Bronchial epithelial cell (primary cell): ENCODE data around the gene SLC35G3. TPM values are rescaled to one million over a fixed set of nuclear protein-coding genes. Genes with fewer than 3 reads are reported as not detected.

ENCODE experiments used
- DNase-seq: peaks from one replicate; pipeline ENCODE4 v3.0.0-alpha.2; 2010; ENCODE audit warnings: low read depth
- FAIRE-seq: peaks from 2 replicates; lab custom pipeline; 2011; peaks lifted over from hg19 to GRCh38; lab: Jason Lieb, UNC
- H3K27me3 ChIP-seq: 2 replicates; pipeline ENCODE4 v1.5.1; 2011; ENCODE audit warnings: low read length; ENCODE audit not compliant: control insufficient read depth, insufficient read depth
- H3K36me3 ChIP-seq: 2 replicates; pipeline ENCODE4 v1.5.1; 2011; ENCODE audit warnings: low read length; ENCODE audit not compliant: control insufficient read depth, insufficient read depth
- H3K4me3 ChIP-seq: 2 replicates; pipeline ENCODE4 v1.5.1; 2011; ENCODE audit warnings: mild to moderate bottlenecking, low read depth, low read length, control low read depth
- total RNA-seq: library from RNA; depleted of rRNA; stranded (reverse); fragments of >200 nt; gene quantifications from 2 replicates; pipeline ENCODE4 v1.2.1, GENCODE V29; 2014
- TF ChIP-seq, protein P1 (sequence below): IDR thresholded peaks from 2 replicates; pipeline ENCODE4 v1.5.1; 2011; ENCODE audit warnings: mild to moderate bottlenecking, moderate library complexity, low read length, control low read depth, inconsistent platforms; ENCODE audit not compliant: insufficient read depth, severe bottlenecking

Gene SLC35G3
- total RNA-seq, 1 donor from 2014 or later, result not detected

DNA sequence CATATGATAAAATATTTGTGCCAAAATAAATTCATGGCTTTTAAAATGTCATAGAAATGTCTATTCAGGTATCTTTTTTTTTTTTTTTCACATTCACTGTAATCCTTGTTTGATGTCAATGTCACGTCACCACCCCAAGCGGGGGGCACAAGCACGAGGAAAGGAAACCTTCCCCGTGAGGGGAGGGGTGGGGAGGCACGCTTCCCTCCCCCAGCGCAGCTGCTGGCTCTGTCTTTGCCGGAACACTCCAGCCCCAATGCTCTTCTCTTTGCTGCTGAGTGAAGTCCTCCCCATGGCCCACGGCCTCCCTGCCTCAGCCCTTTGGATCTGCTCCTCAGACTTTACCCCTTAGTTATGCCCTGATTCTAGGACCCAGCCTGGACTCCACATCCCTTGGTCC, 1.5 kb downstream of the SLC35G3 start:
- Histone ChIP-seq H3K4me3 (no peak overlapping the region), H3K36me3 (no peaks in the 10 kb centered on the region), H3K27me3 (no peaks in the 10 kb centered on the region)
- TF ChIP-seq, protein P1, sequence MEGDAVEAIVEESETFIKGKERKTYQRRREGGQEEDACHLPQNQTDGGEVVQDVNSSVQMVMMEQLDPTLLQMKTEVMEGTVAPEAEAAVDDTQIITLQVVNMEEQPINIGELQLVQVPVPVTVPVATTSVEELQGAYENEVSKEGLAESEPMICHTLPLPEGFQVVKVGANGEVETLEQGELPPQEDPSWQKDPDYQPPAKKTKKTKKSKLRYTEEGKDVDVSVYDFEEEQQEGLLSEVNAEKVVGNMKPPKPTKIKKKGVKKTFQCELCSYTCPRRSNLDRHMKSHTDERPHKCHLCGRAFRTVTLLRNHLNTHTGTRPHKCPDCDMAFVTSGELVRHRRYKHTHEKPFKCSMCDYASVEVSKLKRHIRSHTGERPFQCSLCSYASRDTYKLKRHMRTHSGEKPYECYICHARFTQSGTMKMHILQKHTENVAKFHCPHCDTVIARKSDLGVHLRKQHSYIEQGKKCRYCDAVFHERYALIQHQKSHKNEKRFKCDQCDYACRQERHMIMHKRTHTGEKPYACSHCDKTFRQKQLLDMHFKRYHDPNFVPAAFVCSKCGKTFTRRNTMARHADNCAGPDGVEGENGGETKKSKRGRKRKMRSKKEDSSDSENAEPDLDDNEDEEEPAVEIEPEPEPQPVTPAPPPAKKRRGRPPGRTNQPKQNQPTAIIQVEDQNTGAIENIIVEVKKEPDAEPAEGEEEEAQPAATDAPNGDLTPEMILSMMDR, result no peak
- FAIRE-seq (peak; percentile 89), DNase-seq (no peak)

DNA sequence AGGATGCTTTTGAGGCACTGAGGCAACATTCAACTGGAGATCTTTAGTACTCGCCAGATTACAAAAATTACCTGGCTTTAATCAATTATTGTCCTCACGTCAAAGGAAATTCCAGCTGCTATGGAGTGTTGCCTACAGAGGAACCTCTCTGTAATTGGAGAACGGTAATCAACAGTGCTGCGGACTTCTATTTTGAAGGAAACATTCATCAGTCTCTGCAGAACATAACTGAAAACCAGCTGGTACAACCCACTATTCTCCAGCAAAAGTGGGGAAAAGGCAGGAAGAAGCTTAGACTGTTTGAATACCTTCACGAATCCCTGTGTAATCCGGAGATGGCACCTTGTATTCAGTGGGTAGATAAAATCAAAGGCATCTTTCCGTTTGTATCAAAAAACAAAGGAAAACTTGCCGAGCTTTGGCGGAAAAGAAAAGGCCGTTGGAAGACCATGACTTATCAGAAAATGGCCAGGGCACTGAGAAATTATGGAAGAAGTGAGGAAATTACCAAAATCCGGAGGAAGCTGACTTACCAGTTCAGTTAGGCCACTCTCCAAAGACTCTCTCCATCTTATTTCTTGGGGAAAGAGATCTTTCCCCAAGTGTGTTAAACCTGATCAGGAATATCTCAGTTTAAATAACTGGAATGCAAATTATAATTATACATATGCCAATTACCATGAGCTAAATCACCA, 3.0 kb downstream of the SLC35G3 start:
- TF ChIP-seq, protein P1, result no peak
- DNase-seq (no peak), FAIRE-seq (no peak)
- H3K36me3 ChIP-seq, result no peaks in the 10 kb centered on the region
- no peaks in the 10 kb centered on the region for H3K27me3 ChIP-seq
- H3K4me3 ChIP-seq, result no peak overlapping the region

DNA sequence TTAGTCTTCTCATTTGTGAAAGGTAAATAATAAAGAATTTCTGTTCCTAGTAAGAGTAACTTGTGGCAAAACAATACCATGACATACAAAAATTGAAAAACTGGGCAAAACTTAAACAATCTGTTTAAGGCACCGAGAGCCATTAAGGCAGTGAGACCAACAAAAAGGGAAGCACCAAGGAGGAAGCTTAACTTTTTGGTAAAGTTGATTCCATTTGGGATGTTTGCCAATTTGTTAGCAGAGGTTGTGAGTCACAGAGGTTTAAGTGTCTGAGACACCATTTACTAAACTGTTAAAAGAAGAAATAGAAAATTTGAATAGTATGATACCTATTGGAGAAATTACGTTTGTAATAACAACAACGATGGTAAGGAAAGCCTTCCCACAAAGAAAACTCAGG, 4.9 kb downstream of the SLC35G3 start:
- TF ChIP-seq, protein P1, result no peak
- H3K27me3 ChIP-seq, result no peaks in the 10 kb centered on the region
- DNase-seq, result peak; percentile 84
- FAIRE-seq, result no peak
- H3K4me3 ChIP-seq, result no peak overlapping the region
- H3K36me3 ChIP-seq, result no peaks in the 10 kb centered on the region

DNA sequence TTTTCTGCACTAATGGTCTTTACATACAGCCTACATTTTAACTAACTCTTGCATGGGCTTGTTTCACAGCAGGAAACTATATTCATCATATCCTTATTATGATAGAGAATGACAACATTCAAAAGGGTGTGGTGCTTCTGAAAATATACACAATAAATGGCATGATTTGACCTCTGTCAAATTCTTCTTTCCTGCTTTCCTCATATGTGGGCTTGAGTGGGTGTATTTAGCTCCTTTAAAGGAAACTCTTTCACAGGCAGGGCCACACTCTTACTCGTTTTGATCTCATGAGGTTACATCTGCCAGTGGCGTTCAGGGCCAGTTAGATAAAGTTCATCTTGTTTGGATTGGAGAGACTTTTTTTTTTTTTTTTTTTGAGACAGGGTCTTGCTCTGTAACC, 6.1 kb downstream of the SLC35G3 start:
- Histone ChIP-seq H3K36me3 (no peaks in the 10 kb centered on the region), H3K4me3 (no peak overlapping the region), H3K27me3 (no peaks in the 10 kb centered on the region)
- FAIRE-seq (no peak), DNase-seq (peak; percentile 88)
- TF ChIP-seq, protein P1, result no peak

DNA sequence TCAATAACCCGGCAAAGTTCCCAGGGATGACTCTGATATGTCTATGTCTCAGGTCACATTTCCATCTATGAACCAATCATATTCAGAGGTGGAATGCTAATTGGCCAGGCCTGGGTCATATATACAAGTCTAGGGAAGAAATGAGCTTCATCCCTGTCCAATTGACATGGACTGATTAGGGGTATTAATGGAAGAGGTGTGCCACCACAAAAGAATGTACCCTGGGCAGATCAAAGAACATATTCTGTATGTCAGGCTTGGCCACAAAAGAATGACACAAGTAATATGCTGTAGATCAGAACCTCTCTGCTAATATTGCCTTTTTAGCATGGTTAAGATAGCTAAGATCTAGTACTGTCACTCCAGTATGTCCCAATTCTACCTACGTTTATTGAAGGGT, 6.7 kb downstream of the SLC35G3 start:
- TF ChIP-seq, protein P1, result no peak

DNA sequence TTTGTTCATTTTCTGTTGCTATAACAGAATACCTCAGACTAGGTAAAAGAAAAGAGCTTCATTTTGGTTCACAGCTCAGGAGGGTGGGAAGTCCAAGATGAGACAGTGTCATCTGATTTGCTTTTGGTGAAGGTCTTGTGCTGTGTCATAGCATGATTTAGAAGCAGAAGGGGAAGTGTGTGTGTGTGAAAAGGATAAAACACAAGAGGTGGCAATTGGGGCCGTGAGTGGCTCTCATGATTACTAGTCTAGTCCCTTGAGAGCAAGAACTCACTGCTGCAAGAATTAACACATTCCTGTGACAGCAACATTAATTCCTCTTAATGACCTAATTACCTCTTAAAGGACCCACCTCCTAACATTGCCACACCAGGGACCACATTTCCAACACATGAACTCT, 8.3 kb downstream of the SLC35G3 start:
- Histone ChIP-seq H3K36me3 (no peaks in the 10 kb centered on the region), H3K27me3 (no peaks in the 10 kb centered on the region), H3K4me3 (no peak overlapping the region)
- TF ChIP-seq, protein P1, result no peak
- no peak for FAIRE-seq
- DNase-seq, result no peak

More for the DNA sequence above, 6.7 kb downstream of the SLC35G3 start:
- Histone ChIP-seq H3K36me3 (no peaks in the 10 kb centered on the region), H3K4me3 (no peak overlapping the region), H3K27me3 (no peaks in the 10 kb centered on the region)
- DNase-seq, result no peak
- FAIRE-seq, result no peak
